T follicular helper cell (primary cell): ENCODE measurements around the gene TPH2.

Experiments used
- DNase-seq: peaks from one replicate; pipeline ENCODE4 v3.0.0-alpha.2; 2020; ENCODE audit warnings: low read depth

Gene TPH2

GRCh38 chr12:71958993-71959578 lies 20.4 kb downstream of the TPH2 start:
- DNase-seq: no peak

DNA sequence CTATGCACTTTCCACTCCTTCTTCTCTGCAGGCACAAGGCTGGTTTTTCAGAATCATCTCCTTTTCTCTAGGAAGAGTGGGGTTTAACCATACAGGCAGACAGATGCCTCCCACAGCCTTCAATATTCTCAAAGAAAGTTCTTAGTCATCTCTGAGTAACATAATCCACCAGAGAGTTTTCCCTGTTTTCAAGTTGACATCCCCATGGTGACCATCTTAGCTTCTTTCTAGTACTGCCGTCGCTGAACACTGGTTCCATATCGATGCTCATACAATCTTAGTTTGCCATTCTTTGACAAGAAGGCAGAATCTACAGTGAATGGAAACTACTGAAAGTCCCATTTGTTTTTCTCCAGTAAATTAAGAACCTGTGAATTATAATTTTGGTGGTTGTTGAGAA lies 28.6 kb downstream of the TPH2 start:
- no peak for DNase-seq

GRCh38 chr12:71969330-71969729 lies 30.7 kb downstream of the TPH2 start:
- DNase-seq: no peak

GRCh38 chr12:71970031-71970430 lies 31.4 kb downstream of the TPH2 start:
- DNase-seq: no peak

DNA sequence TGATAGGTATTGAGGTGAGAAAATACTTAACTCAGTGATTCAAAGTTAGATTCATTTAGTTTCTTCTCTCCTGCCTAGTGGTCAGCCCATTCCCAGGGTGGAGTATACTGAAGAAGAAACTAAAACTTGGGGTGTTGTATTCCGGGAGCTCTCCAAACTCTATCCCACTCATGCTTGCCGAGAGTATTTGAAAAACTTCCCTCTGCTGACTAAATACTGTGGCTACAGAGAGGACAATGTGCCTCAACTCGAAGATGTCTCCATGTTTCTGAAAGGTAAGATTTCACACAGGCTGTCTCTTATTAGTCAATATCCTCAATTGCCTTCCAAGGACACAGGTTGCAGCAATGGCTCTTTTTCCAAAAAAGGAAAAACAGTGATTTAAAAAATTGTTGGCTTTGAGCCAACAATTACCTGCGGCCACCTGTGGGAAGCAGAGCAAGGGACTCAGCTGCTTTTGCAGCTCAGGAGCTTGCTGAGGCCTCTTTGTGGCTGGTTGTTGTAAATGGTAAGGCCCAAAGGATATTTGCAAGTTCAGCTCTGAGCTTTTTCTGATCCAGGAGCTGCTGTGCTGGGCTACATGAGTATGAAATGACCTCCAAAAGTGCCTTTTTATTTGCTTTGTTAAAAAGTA lies 33.9 kb downstream of the TPH2 start:
- DNase-seq: no peak

DNA sequence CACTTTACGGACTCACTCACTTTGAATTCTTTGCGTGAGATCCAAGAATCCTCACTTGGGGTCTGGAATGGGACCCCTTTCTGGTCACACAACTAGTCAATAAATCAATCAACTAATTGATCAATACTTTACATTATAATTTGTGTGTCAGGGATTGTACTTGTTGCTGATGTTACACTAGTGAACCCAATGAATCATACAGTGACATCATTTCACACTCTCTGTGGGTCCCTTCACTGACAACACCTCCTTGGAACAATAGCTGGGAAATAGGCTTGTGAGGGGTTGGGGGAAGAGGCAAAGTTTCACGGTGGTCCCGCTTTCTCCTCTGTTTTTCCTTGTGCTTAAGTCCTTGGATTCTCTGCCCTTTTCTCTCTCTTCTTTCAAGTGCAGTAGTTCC lies 35.0 kb downstream of the TPH2 start:
- no peak for DNase-seq

- DNase-seq: no peak
These were observed 41.9 kb downstream of the TPH2 start for GRCh38 chr12:71980538-71980937.

DNA sequence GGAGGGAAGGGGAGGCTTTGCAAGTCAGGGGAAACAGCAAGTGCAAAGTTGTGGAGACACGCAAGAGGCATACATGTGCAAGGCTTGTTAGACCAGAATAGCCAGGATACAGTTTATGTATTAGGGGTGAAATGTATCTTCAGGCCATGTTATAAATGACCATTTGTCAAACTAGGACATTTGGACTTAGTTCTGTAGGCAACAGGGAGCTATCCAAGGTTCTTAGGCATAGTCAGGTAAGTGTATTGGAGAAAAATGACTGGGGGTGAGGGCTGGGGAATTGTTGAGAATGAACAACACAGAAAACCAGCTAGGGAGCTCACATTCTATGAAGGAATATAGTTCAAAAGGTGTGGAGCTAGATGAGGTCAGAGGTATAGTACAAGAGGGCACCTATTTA lies 42.5 kb downstream of the TPH2 start:
- DNase-seq: no peak

GRCh38 chr12:71994715-71995114 lies 56.1 kb downstream of the TPH2 start:
- DNase-seq: no peak

GRCh38 chr12:71999795-72000194 lies 61.1 kb downstream of the TPH2 start:
- DNase-seq: no peak

GRCh38 chr12:72000969-72001648 lies 62.5 kb downstream of the TPH2 start:
- no peak for DNase-seq

DNA sequence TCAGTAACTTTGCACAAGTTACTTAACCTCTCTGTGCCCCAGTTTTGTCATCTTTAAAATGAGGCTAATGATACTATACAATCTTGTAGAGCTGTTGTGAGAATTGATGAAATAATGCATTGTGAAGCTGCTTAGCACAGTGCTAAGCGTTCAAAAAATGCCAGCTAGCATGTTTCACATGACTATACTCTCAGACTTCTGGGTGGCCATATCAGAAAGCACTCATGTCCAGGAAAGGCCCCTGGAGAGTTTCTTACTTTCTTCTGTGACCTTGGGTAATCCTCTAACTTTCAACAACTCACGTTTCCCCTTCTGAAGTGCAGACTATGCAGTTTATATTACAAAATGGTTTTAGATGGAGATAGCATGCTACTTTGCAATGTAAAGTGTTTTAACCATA lies 68.1 kb downstream of the TPH2 start:
- no peak for DNase-seq

GRCh38 chr12:72010356-72010755 lies 71.7 kb downstream of the TPH2 start:
- DNase-seq: no peak

- no peak for DNase-seq
These were observed 72.7 kb downstream of the TPH2 start for GRCh38 chr12:72011374-72011773.

DNA sequence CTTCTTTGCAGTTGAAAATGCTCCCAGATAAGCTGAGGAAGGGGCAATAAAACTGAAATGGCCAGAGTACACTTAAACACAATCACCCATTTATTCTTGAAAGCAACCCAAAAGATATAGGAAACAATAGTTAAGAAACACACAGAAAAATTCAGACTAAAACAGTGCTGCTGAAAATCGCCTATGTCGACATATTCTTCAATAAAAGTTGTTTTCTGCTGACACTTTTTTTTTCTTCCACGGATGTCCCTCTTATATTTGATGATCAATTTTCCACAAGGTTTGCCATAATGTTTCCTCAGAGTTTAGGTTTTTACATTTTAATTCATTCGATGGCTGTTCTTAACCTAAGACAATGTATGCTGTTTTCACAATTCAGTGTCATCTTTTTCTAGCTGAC lies 74.2 kb downstream of the TPH2 start:
- no peak for DNase-seq

DNA sequence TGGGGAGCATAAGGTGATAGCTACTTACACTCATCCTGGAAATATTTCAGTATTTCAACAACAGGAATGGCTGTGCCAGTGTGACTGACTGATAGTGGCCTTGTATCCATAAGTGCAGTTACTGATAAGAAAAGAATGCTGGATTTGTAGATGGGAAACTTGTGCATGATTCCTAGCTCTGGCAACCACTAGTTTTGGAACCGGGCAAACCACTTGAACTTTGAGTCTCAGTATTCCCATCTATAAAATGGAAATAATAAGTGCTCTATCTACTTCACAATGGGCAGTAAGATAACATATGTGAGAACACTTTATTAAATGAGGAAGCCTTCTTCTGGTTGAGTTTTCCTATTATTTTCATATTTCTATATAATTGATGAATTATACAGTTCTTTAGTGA lies 77.2 kb downstream of the TPH2 start:
- no peak for DNase-seq

DNA sequence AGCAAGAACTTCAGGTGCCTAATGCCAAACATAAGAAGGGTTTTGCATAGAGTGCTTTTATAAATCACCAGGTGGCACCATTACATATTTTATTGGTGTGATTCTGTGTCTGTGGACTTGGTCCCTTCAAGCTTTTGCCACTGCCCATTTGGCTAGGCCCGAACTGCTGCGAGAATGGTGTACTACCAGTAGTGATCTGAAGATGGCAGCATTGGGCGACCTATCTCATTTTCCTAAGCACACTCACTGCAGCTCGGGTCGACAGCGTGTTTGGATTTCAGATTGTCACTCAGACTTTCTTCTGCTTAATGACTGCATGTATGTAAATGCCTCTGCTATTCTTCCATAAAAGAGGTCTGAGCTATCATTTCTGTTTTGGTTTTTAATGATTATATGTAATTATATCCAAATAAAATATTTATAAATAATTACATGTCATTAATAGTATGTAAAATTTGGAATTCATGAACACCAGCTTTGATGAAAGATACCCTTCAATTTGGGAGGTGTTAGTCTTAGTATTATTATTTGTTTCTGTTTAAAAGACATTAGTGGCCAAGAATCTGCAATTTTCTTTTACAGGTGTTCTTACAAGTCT lies 78.5 kb downstream of the TPH2 start:
- peak; percentile 19 for DNase-seq

GRCh38 chr12:72018036-72018435 lies 79.4 kb downstream of the TPH2 start:
- no peak for DNase-seq

DNA sequence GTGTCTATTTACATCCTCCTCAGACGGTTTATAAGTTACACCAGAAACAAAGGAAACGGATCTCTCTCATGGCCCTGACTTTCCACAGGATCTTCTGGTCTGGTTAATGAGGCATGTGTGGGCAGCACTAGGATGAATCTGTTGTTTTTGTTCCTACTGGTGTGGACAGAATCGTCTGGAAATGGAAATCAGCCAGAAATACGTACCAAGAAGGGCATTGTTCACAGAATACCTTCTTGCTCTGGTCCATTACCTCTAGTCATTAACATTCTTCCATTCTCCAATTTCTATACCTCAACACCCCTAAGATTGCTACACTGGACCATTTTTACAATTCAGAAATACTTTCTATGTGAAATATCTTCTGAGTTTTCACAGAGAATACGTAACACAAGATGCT lies 86.0 kb downstream of the TPH2 start:
- no peak for DNase-seq

DNA sequence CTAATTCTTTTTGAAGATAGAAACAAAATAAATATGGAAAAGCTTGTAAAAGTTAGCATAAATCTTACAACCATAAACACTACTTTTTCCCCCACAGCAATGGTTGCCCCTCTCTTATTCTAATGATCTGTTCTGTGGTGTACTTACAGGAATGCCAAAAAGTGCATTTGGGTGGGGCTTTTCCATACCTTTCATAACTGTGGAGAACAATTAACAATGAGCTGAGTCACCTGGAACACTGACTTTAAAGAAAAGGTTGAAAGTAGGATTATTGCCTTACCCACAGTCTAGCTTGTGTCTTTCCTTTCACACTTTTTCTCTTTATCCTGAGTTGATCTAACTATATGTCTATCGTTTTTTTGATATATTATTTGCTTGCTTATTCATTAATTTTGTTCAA lies 86.9 kb downstream of the TPH2 start:
- DNase-seq: no peak

GRCh38 chr12:72028966-72029365 lies 90.3 kb downstream of the TPH2 start:
- DNase-seq: no peak

GRCh38 chr12:72030277-72030676 lies 91.6 kb downstream of the TPH2 start:
- DNase-seq: no peak

DNA sequence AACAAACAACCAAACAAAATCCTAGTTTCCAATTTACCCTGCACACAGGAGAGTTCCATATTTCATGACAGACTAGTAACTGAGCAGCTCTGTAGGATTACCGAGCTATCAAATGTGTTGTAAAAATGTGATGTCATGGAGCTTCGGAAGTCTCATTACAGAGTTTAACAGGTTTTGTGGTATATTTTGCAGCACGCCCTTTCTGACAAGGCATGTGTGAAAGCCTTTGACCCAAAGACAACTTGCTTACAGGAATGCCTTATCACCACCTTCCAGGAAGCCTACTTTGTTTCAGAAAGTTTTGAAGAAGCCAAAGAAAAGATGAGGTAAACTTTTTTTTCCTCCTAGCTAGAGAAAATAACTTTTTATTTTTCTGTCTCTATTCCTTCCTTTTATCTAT lies 92.4 kb downstream of the TPH2 start:
- no peak for DNase-seq
